GM21825 (cell line): ENCODE measurements around the gene GYPE.
"Not testable (repeated sequence)": the region's sequence is repeated elsewhere in the genome, so short reads cannot be mapped to it uniquely, and the experiment has no call there.

ENCODE experiments used
- ATAC-seq: cut with Tn5 transposase; IDR thresholded peaks from one replicate; pipeline ENCODE4 v1.9.1; 2021; ENCODE audit warnings: mild to moderate bottlenecking, moderate library complexity; ENCODE audit not compliant: unreplicated experiment

Gene GYPE

DNA sequence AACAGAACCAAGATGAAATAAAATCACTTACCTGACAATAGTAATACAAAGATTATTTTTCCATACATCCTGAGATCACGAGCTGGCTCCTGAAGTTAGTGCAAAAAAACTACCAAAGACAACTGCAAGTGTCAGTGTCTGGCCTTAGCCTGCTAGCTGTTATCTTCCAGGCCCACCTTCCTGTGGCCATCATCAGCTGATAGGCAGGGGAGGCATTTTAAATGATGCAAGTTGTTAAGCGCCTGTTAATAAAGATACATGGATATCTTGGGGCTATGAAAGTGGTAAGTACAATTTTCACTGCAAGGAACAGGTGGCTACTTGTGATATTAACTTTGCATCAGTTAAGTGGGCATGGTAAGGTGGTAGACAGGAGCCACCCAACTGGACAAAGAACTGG lies at the start of gene GYPE:
Gene GYPE (minus strand): TSS at position 120 of the 400 bp plus-strand sequence. CDS start 52 bp downstream, at position 68.
- ATAC-seq = not testable (repeated sequence)

DNA sequence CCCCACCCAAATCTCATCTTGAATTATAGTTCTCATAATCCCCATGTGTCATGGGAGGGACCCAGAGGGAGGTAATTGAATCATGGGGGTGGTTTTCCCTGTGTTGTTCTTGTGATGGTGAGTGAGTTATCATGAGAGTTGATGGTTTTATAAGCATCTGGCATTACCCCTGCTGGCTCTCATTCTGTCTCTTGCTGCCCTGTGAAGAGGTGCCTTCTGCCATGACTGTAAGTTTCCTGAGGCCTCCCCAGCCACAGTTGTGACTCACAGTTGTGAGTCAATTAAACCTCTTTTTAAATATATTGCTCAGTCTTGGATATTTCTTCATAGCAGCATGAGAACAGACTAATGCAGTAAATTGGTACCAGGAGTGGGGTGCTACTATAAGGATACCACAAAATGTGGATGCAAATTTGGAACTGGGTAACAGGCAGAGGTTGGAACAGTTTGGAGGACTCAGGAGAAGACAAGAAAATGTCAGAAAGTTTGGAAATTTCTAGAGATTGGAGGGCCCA lies 46.2 kb upstream of the GYPE start:
- ATAC-seq = not testable (repeated sequence)

DNA sequence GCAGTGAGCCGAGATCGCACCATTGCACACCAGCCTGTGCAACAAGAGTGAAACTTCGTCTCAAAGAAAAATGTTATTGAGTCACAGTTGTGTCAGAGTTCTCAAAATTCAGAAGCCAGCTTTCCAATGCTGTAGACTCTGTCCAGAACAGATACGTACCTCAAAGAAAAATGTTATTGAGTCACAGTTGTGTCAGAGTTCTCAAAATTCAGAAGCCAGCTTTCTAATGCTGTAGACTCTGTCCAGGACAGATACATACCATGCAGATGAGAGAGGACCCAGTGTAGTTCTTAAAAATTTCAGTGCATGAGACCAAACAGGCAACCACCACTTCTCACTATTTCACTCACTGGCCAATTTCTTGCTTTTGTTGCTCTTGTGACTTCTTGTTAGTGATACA lies 45.6 kb upstream of the GYPE start:
- ATAC-seq = not testable (repeated sequence)

DNA sequence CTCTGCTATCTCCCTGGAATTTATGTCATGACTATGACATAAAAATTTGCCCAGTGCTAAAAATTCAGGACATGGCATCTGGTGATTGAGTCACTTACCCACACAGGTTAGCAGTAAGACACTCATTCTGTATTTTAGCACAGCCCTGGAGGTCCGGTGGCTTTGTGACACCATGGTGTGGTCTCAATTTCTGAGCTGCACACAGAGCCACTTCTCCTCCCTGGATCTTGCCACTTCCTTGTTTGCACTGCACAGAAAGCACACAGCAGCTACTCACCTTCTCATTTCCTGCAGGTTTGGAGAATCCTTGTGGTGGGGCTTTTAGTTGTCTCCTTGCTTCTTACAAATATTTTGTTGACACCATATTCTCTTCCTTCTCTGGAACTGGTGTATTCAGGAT lies 44.8 kb upstream of the GYPE start:
- ATAC-seq = not testable (repeated sequence)

DNA sequence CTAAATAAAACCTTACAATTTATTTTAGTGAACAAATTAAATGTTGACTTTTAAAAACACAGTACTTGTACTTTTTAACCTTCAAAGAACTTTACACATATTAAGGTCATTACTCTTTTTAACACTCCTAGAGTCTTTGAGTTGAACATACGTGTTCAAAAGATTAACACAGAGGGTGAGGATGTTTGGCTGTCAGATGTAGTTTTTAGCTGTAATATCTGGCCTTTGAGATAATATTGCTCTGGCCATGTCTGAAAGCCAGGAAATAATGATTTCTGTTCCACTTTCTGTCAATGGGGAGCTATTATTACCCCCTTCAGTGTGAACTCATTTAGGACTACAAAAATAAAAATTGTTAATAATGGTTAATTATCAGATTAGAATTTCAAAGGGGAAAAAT lies 42.1 kb upstream of the GYPE start:
- not testable (repeated sequence) for ATAC-seq

DNA sequence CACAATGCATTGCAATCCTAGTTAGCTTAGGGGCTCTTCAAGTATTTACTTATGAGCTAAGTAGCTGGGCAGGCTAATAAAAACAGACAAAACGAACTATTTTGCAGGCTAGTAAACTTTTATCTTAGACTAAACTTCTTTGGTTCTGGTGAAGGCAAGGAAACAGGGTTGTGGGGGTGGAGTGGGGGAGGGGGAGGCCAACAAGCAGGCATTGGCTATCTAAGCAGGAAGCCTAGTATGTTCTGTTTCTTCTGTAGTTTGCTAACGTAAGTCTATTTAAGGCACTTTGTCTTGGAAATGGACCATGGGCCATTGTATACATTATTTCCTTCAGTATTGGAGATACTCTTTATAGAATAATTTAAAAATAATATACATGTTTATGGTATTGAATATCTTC lies 35.3 kb upstream of the GYPE start:
- ATAC-seq = not testable (repeated sequence)

DNA sequence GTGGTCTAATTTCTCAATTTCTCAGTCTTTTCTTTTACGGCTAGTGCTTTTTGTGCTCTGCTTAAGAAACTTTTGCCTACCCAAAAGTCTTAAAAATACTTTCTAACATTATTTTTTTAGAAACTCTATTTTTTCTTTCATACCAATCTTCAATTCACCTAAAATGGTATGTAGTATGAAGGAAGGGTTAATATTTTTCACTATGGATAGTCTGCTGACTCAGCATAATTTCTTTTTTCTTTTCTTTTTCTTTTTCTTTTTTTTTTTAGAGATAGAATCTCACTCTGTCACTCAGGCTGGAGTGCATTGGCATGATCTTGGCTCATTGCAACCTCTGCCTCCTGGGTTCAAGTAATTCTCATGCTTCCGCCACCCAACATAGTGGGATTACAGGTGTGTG lies 34.2 kb upstream of the GYPE start:
- ATAC-seq = no peak

DNA sequence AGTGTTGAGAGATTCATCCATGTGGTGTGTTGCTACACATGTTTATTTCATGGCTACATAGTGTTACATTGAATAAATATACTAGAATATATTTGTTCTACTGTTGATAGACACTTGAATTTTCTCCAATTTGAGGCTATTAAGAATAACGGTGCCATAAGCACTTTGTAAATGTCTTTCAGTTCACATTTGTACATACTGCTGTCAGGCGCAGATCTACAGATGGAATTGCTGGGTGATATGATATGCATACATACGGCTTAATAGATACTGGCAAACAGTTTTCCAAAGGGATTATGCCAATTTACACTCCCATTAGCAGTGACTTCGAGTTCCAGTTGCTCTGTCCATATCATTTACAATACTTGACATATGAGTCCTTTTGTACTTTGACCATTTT lies 33.5 kb upstream of the GYPE start:
- not testable (repeated sequence) for ATAC-seq

DNA sequence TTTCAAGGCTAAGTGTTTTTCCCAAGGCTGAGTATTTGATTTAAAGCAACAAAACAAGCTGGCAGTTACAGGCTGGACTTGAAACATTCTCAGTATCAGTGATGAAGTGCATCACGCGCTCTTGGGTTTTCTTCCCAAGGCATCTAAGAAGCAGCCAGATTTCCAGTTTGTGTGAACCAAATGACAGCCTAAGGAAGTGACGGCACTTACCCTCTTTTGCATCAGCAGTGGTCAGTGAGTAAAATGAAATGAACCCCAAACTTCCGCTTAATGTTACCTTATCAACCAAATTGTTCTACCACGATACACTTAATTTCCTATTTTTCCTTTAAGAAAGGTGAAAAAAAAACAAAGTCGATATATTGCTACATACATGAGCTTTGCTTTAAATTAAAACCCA lies 15.8 kb upstream of the GYPE start:
- ATAC-seq = no peak

DNA sequence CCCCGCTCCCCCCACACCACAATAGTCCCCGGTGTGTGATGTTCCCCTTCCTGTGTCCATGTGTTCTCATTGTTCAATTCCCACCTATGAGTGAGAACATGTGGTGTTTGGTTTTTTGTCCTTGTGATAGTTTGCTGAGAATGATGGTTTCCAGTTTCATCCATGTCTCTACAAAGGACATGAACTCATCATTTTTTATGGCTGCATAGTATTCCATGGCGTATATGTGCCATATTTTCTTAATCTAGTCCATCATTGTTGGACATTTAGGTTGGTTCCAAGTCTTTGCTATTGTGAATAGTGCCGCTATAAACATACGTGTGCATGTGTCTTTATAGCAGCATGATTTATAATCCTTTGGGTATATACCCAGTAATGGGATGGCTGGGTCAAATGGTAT lies 11.1 kb upstream of the GYPE start:
- not testable (repeated sequence) for ATAC-seq

DNA sequence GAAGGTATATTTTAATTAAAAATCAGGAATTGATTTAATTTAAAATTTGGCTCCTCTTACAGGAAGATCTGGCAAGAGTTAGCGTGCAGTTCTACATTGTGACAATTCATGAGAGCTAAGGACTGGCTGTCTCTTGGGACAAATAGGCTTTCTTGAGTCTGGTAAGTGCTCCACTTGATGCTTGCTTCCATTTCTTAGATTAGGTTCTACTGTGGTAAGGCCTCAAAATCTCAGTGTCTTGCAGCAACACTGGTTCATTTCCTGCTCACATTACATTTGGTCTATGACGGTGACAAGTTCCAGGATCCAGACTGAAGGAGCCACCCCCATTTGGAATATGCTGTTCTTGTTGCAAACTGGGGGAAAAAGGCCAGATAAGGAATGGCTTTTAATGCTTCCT lies 7.1 kb upstream of the GYPE start:
- not testable (repeated sequence) for ATAC-seq

DNA sequence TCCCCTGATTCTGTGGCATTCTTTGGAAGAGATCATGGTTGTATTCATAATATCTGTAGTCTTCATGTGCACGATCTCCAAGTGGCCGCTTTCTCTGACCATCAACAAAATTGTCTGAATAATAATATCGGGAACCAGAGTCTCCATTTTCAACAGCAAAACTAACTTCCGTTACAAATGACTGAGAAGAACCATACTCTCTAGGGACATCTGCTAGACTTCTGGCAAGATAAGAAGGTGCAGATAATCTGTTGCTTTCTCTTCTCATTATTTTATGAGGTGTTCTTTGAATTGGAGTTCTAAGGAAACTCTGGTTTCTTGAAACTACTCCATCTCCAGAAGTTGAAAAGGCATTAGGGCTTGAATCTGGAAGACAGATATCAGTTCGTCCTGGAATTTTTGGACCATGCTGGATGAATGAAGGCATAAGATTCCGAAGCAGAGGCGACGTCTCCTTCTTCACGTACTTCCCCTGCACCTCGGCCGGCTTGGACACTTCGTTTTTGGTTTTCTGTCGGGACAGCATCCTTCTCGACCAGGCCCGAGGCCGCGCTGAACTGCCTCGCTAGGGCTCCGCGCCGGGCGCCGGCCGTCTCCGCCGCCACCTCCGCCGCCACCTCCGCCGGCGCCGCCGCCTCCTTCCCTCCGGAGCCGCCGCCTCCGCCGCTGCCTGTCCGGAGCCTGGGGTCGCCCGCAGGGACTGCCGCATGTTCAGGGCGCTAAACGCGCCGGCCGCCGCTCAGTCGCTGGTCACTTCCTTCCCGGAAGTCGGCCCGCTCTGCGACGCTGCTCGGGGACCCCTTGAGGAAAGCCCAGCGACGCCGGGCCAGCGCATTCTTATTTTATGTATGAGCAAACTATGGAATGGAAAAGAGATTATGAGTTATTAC lies 6.4 kb upstream of the GYPE start:
- ATAC-seq = peak; percentile 73

DNA sequence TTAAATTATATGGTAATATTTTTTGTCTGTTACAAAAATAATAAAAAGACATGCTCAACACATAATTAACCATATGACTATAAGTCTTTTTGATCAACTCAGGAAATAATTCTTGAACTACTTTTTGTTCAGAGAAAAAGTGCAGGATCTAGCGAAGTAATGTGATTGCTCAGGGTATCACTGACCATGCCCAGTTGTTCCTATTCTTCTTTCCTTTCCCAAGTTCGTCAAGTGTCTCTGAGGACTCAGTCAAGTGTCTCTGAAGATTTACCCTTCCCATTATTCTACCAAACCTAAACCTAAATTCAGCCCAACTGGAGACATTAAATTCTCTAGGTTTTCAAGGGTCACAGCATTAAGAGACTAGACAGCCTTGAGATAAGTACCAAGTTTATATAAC lies 5.5 kb upstream of the GYPE start:
- ATAC-seq = not testable (repeated sequence)

DNA sequence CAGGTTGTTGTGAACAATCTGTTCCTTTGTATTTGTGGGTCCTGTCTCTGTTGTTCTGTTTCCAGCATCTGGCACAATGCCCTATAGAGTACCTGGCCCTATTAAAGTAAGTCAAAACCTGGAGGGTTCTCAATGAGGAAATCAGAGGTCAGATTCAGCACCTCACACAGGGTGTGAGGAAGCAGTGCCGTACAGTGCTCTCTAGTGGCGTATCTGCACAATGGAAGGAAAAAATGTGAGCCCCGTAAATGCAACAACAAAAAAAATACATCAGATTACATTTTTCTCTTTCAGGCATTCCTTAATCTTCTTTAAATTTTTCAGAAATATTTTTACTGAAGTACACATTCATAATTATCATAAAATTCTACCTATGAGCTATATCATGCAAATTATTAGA lies 2.5 kb upstream of the GYPE start:
- peak; percentile 59 for ATAC-seq

DNA sequence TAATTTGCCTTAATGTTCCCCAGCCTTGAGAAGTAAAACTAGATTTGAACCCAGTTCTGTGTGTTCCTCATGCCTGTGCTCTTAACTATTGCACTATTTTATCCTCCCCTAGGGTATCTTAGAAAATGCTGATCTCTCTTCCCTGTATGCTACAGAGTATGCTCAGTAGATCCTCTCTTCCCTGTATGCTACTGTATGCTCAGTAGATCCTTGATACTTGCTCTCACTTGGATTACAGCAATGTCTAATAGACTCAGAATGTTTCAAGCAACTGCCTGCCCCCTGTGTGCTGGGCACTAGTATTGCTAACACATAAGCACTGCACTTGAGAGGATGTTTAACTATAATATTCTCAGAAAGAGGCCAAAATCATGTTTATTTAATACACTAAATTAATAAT lies 928 bp downstream of the GYPE start:
- not testable (repeated sequence) for ATAC-seq

DNA sequence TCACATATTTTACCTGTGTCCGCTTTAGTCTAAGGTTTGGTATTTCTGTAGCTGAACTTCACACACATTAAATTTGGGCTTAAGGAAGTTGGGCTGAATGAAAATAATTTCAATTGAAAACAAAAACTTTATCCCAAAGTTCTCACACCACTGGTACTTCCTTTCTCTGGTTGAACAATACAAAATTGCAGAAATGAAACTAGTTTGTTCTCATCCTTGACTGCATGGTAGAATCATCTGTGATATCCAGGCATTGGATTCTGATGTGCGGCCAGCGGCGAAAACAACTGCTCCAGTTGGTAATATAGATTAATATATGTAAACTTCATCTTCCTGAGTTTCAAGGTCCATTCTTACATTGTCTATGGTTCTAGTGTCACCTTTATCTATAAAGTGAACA lies 15.0 kb downstream of the GYPE start:
- ATAC-seq = not testable (repeated sequence)

DNA sequence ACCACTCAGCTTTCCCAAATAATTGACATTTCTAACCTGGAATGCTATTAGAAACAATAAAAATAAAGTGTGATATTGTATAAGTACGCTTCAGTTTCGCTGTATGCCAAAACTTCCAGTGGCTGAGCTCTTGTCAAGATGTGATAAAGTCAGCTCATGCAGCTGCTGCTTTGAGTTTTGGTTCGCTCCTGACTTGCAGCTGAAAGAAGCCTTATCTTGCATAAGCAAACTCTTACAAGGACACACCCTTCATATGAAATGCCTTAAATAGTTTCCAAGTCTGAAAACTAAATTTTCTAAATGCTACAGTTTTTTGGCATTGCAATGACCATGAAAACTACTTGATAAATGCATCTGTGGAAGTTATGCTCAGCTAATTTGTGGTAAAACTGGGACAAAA lies 17.2 kb downstream of the GYPE start:
- not testable (repeated sequence) for ATAC-seq

DNA sequence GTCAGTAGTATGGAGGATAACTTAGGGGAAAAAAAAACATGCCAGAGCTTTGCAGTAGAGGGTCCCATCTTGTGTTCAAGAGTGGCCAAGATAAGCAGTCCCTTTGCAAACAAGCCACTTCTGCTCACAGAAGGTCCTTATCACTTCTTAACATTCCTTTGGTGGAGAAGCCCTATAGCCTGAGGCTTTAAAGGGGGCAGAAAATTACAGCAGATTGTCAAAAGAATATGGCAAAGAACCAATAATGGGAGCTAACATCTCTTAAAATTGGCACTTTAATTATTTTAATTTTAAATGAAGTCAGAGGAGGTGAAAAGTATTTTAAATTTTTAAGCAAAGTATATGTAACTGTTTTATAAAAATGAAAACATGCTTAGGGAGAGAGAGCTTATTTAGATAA lies 20.4 kb downstream of the GYPE start:
- ATAC-seq = not testable (repeated sequence)

DNA sequence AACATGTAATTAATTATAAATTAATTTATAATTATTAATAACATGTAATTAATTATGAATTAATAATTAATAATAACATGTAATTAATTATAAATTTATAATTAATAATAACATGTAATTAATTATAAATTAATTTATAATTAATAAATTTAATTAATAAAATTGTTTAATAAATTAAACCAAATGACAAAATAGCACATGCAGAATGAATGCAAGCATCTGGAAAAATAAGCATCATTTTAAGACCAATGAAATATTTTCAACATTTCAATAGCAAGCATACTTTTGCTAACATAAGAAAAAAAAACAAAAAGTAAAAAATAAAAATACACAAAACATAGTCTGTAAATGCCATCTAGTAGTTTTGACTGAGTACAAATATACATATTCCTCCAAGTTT lies 21.8 kb downstream of the GYPE start:
- no peak for ATAC-seq

DNA sequence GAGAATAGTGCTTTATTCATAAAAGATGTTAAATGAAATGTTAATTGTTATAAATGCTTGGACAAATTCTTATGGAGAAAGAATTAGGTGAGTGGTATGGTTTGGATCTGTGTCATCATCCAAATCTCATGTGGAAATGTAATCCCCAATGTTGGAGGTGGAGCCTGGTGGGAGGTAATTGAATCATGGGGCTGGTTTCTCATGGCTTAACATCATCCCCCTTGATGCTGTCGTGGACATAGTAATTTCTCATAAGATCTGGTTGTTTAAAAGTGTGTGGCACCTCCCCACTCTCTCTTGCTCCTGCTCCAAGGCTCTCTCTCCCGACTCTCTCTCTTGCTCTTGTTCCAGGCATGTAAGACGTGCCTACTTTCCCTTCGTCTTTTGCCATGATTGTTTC lies 22.5 kb downstream of the GYPE start:
- no peak for ATAC-seq

DNA sequence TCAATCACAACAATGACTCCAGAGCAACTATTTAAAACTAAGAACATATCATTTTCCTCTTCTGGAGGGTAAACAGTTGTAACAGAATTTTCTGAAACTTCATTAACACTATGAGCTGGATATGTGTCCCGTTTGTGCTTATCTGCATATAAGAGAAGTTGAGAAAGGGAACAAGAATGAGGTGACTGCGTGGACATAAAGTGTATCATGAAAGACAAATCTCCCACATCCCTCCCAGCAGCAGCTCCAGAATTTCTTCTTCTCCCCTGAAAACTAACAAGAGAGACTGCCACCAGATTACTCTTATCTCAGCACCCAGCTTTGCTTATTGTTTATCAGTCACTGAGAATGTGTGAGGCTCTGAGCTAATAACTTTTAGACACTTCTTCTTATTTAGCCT lies 25.8 kb downstream of the GYPE start:
- ATAC-seq = not testable (repeated sequence)

DNA sequence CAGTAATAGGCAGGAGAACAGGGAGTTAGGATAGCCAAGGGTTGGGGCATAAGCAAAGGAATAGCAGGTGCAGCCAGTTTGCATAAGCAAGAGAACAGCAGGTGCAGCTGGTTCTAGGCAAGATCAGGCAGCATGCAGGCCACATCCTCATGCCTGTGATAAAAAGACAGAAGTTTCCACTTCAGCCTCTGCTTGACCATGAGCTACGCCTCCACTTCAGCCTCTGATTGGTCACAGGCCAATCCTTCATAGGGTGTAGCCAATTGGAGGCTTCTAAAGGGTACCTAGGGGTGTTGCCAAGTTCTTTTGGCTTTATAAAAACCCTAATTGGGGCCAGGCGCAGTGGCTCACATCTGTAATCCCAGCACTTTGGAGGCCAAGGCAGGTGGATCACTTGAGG lies 30.0 kb downstream of the GYPE start:
- not testable (repeated sequence) for ATAC-seq
